HCT116 (cell line): ENCODE results near the gene STKLD1.

Source experiments
- ATF3 ChIP-seq: IDR thresholded peaks from 2 replicates; pipeline ENCODE4 v1.6.1; 2012
- ELF1 ChIP-seq: IDR thresholded peaks from 2 replicates; pipeline ENCODE4 v1.6.1; 2012; ENCODE audit warnings: low read depth, borderline replicate concordance
- POLR2A ChIP-seq: IDR thresholded peaks from 2 replicates; pipeline ENCODE4 v1.7.0; 2011; ENCODE audit warnings: borderline replicate concordance; ENCODE audit not compliant: insufficient read depth, insufficient read length; ENCODE audit errors: extremely low read depth
- POLR2AphosphoS5 ChIP-seq: IDR thresholded peaks from 2 replicates; pipeline ENCODE4 v1.6.1; 2011; ENCODE audit warnings: mild to moderate bottlenecking, low read depth, low read length, moderate library complexity
- RAD21 ChIP-seq: IDR thresholded peaks from 2 replicates; pipeline ENCODE4 v1.6.1; 2012; ENCODE audit warnings: low read depth, mild to moderate bottlenecking
- SIN3A ChIP-seq: IDR thresholded peaks from 2 replicates; pipeline ENCODE4 v1.6.1; 2012; ENCODE audit warnings: low read depth
- TF ChIP-seq, protein P1 (sequence below), 3 experiments: fragments of 200-600 bp in 1 of 3; sonication (generic) in 1 of 3; IDR thresholded peaks in 2 of 3; conservative IDR thresholded peaks in 1 of 3; 2 replicates each; pipeline ENCODE4 v1.5.1; 2012 to 2017; ENCODE audit warnings: low read depth in 2 of 3, low read length in 2 of 3, antibody characterized with exemption in 1 of 3, borderline replicate concordance in 1 of 3, control low read depth in 1 of 3, mild to moderate bottlenecking in 1 of 3, mixed read lengths in 1 of 3, mixed run types in 1 of 3, moderate library complexity in 1 of 3; ENCODE audit not compliant: insufficient read depth in 1 of 3
- TF ChIP-seq, protein P2 (sequence below): IDR thresholded peaks from 2 replicates; pipeline ENCODE4 v1.6.1; 2012

- TF ChIP-seq, protein P1, sequence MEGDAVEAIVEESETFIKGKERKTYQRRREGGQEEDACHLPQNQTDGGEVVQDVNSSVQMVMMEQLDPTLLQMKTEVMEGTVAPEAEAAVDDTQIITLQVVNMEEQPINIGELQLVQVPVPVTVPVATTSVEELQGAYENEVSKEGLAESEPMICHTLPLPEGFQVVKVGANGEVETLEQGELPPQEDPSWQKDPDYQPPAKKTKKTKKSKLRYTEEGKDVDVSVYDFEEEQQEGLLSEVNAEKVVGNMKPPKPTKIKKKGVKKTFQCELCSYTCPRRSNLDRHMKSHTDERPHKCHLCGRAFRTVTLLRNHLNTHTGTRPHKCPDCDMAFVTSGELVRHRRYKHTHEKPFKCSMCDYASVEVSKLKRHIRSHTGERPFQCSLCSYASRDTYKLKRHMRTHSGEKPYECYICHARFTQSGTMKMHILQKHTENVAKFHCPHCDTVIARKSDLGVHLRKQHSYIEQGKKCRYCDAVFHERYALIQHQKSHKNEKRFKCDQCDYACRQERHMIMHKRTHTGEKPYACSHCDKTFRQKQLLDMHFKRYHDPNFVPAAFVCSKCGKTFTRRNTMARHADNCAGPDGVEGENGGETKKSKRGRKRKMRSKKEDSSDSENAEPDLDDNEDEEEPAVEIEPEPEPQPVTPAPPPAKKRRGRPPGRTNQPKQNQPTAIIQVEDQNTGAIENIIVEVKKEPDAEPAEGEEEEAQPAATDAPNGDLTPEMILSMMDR (IDR thresholded peaks at IDR 0.05 in 2 of 3, conservative IDR thresholded peaks at IDR 0.05 in 1 of 3; ENCODE audit: borderline replicate concordance in 1 of 3, insufficient read depth in 1 of 3, low read depth in 2 of 3, low read length in 2 of 3), result no peak
- TF ChIP-seq SIN3A (no peak), ATF3 (no peak), POLR2AphosphoS5 (no peak), ELF1 (no peak), RAD21 (no peak), POLR2A (no peak)
- TF ChIP-seq, protein P2, sequence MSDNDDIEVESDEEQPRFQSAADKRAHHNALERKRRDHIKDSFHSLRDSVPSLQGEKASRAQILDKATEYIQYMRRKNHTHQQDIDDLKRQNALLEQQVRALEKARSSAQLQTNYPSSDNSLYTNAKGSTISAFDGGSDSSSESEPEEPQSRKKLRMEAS, result no peak
Observed at GRCh38 chr9:133369422-133369821, 6.7 kb upstream of the STKLD1 start.
